NCI-H2107 treated with DMSO at 0.1 percent for 48 hours (cell line): ENCODE results near the gene SEMA4G.

Experiments
- DNase-seq: peaks from one replicate; lab custom pipeline; 2025; ENCODE audit not compliant: unreplicated experiment; lab: John Stamatoyannopoulos, UW

SEMA4G gene

DNA sequence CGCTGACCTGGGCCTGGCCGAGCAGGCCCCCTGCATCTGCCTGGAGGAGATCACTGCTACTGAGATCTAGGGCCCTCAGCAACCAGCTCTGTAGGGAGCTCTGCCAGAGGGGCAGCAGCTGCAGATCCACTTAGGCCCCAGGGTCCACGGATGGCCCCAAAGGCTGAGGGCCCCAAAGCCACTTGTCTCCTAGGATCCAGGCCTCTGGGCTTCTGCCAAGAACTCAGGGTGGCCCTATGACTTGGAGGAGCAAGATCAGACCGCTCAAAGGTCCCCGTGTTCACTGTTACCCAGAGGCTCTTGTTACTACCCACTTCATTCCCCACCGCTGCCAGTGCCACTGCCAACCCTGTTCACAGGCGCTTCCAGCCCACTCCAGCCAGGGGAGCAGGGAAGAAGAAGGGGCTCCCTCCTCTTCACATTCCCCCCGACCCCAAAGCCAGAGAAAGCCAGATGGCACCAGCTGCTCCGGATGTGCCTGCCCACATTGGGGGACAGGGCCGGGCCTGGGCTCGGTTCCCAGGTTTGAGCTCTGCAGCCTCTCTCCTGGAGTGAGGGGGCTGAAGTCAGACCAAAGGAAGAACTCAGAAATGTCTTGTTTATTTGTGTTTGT, 37.9 kb downstream of the SEMA4G start:
- no peak for DNase-seq

DNA sequence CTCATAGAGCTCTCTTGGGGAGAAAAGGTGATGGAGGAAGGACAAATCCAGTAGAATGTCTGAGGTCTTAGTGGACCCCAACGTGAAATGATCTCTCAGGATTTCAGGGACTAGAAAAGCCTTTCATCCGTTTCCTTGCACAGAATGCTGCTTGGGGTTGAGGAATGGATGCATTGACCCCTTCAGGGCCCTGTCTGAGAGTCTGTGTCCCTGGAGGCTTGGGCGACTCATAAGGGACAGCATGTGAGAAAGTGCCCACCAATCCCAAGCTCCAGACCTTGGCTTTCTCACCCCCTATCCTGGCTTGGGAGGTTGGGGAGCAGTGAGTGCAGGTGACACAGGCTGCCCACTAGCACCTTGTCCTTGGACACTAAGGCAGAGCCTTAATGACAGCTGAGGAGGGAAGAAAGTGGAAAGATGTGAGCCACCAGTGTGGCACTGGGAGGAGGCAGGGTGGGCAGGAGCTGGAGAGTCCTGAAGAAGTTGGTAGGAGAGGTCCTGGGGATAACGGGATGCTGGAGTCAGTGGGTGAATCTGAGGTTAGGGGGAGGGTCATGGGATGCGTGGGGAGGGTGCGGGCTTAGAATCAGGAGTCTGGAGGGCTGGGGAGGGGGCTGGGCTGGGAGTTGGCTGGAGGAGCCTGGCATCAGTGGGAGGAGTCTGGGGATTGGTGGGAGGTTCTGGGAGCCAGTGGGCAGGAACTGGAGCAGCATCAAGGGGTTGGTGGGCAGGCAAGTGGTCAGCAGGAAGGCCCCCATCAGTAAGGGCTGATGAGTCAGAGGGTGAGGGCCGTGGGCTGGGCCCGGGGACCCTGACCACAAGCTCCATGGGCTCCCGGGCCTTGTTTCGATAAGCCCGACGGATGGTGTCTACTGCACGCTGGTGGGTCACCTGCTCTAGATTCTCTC, 38.9 kb downstream of the SEMA4G start:
- DNase-seq = no peak

DNA sequence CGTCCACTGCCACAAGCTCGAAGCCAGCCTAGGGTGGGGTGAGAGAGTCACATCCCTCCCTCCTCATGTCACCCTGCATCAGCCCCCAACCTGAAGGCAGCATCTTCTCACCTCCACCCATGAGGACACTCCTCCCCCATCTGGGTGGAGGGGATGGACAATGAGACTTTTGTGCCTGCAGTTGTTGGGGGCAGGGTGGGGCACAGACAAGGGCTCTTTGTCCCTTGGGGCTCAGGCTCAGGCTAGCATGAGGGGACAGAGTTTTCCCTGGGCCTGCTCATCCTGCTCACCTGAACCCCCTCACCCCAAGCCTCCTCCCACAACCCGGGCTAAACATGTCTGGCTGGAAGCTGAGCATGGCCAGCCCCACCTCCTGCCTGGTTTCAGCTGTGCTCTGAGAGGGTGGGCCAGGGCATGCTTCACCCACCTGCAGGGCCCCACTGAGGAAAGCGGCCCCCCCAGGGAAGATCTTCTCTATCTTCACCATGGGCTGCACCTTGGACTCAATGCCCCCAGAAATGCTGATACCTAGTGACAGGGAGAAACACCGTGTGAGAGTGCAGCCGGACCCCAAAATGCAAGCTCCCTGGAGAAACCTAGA, 39.6 kb downstream of the SEMA4G start:
- DNase-seq = no peak

DNA sequence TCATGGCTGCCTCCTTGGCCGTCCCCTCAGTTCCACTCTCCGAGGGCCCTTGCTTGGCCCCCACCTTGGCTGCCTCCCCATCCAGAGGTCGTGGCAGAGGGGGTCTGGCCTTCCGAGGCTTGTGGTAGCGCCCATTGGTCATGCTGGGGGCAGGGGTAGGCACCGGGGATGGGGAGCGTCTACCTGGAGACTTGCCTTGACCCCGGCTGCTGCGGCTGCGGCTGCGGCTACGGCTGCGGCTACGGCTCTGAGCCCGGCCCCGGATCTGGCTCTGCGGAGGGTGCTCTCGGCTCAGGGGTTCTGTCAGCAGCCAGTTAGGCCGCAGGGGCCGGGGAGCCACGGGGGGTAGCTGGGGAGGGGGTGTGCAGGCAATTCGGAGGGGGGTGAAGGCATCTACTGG, 41.0 kb downstream of the SEMA4G start:
- no peak for DNase-seq

DNA sequence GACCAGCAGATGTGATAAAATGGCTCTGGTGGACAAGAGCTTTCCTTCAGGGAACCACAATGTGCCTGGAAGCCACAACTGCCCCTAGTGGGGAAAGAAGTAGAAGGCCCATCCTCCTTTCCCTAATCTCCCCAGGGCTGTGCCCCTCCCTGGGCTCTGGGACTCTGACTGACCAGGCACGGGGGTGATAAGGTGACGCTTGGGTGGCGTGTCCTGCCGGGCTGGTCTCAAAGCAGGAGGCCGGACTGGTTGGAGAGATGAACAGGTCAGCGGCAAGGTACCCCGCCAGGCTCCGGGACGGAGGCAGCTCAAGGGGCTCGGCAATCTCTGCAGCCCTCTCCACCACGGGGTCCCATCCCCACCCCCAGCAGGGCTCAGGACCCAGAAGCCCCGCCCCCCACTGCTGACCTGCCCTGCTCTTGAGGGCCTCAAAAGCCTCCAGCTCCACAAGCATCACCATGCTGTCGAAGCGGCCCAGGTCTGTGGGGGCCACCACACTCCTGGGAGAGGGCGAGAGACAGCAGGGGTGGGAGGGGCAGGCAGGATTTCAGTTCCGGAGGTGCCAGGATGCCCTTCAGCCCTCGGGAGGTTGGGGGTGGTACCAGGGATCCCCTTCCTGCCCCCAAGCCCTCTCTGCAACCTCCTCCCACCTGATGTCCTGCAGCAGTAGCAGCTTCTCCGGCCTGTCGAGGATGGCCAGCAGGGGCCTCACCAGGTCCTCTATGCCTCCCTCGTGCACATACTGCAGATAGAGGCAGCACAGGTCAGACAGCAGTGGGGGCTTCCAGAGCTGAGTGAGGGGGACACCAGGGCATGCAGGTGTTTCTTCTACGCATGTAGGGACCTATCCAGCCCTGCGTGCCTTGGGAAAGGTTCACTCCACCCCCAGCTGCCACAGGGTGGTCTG, 42.5 kb downstream of the SEMA4G start:
- DNase-seq = no peak

DNA sequence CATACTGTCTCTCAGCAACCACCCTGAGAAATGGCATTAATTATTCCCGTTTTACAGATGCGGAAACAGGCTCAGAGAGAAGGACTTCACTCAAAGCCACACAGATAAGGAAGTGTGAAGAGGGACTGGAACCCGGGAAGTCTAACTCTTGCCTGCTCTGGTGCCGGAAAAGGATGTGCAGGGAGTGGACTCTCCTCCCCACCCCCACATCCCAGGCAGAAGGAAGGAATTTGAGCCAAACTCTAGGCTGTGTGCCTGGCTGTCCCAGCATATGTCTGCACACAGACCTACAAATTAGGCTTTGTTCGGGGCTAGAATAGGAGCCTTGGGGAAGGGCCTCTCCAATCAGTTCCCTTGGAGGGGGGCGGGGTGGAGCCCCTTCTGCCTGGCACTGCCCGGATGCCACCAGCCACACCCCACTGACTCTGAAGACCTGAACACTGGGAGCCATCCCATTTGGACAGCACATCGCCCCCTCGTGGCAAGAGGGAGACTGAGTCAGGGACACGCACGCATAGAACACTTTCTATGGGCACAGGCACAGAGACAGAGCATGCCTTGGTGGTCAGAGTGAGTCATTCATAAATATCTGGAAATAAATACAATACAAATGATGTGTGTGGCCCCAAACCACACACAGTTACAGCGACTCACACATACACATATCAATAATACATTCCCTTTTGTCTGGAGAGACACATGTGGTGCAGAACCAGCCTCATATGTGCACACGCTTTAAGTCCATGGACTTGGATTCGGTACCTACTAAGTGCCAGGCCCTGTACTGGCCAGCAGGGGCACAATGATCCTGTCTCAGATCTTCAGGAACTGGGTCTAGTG, 43.4 kb downstream of the SEMA4G start:
- peak; percentile 69 for DNase-seq

DNA sequence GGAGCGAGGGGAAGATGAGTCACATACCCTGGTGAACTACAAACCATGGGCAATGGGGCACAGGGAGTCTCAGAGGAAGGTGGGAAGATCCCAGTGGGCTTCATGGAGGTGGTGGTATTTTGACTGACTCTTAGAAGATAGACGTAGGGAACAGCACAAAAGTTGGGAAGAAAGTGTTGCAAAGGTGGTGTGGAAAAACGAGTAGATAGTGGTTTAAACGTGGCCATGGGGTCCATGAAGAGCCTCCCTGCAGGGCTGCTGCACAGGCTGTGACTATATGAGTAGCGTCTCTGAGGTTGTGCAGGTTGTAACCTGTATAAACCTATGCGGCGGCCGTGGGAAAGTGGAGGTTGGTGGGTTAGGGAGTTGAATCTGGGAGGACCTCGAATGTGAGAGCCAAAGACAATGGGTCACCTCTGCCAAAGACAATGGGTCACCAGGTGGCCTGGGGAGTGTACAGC, 44.1 kb downstream of the SEMA4G start:
- no peak for DNase-seq

DNA sequence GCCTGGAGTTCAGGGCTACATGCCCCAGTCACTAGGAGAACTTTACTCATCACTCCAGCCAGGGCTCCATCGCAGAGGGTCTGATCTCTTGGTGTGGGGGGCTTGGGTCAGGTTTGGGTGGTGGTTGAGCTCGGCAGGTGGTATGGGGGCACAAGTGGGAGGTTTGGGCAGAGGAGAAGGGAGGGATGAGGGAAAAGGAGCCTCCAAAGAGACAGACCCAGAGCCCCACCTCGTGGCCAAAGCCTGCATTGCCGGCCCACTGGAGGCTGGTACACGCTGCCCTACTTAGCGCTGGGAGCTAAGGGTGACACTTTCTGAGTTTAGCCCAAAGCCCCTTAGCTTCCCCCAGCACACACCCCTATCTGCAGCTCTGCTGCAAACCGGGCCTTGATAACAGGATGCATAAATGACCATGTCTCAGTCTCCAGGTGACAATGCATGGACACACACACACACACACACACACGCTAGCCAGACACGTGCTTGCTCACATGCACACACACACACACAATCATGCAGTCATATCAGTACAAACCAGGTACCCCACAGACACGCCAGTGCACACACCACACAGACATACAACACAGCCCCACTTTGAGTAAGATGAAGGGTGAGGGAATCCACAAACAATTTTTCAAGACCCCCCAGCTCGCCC, 45.1 kb downstream of the SEMA4G start:
- DNase-seq = no peak

DNA sequence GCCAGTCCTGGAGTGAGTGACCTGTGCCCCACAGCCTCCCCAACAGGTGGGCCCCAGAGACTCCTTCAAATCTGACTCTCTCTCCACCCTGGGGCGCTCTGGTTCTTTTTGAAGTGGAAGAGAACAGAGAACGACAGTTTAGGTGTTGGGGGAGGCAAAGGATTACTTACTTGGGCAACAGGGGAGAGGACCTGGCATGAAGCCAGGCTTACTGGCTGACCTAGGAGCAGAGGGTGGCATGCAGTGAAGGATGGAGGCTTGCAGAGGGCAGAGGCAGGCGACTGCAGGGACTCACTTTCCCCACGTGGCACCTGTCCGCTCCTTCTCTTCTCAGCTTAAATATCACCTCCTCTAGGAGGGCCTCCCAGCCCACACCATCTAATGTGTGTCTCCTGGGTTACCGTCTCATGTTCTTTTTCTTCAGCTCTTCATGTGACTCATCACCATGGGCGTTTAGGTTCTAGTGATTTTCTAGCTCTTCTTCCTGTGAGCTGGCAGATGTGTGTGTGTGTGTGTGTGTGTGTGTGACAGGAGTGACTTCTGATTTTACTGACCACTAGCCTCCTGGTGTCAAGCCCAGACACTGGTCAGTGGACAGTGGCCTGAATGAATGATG, 45.8 kb downstream of the SEMA4G start:
- no peak for DNase-seq

DNA sequence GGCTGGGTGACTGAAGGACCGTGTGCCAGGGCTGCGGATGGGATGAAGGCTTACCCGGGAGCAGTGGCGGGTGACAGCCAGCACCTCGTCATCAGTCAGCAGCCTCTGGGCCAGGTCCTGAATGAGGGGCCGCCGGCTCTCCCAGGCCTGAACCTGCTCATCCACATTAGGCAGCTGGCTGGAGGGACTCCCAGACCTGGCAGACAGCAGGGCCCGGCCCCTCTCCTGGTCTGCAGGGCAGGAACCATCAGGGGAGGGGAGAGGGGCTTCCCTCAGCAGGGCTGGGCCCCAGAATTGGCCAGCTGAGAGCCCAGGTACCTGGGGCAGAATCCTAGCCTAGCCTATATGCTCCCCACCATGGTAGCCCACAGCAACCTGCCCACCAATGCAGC, 46.3 kb downstream of the SEMA4G start:
- DNase-seq = no peak

DNA sequence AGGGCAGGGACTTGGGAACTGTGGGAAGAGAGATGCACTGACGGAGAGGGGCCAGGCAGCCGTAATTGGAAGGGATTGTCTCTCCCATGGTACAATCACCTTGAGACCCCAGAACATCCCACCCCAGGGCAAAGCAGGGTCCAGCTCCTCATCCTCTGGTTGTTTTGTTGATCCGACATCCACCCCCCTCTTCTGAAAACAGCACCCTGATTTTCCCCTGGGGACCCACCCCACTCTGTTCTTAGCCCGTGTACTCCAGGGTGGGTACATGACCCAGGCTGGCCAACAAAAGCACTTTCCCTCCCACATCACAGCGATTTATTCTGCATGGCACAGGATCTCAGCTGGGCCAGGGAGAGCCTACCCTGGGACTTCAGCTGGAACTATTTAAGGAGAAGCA, 47.5 kb downstream of the SEMA4G start:
- no peak for DNase-seq

DNA sequence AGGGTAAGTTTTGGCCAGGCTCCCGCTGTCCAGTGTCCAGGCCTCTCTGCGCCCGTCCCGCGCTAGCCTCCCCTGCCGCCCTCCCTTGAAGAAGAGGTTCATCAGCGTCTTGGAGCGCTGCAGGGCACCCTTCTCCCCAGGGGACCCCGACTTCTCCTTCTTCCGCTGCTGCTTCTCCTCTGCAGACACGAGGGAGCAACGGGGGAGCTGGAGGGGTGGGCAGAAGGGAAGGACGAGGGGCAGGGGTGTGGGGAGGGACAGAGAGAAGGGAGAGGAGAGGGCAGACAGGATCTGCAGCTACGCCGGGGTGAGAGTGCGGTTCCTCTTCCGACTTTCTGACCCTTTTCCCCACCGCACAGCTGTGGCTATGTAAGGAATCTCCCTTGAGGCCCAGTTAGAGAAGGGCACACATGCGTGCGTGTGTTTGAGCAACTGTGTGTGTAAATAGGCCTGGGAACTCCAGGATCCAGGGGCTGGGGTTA, 48.9 kb downstream of the SEMA4G start:
- no peak for DNase-seq

DNA sequence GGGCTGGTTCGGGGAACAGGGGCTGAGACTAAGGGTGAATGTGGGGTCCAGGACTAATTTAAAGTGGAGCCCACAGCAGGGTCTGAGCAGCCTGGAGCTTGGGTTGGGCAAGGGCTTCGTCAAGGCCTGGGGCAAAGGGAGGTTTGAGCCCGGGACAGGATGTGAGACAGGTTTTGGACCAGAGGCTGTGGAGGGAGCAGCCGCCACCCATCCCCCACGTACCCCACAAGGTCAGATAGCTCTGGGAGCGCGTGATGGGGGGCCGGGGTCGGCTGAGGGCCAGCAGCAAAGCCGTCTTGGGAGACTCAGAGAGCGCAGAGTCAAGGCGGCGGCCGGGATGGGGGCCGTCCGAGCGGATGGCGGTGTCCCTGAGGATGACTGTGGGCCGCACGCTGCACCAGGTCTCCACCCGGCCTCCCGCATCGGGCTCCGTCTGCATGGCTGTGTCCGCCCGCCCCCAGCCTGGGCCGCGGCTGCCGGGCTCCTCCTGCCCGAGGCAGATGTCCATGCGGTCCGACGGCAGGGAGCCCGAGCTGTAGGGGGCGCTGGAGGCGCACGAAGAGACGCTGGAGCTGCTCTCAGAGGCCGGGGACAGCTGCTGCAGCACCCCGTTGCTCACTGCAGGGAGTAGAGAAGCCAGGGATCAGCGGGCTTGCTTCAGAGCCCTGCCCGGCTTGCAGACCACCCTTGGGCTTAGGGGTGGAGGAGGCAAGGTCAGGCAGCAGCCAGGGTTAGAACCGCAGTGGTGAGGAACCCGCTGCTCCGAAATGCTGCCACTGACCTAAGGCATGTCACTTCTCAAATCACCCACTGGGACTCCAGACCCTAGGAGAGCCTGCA, 49.5 kb downstream of the SEMA4G start:
- no peak for DNase-seq
